GM23338 (cell line): ENCODE data around the gene TSC22D3. TPM values are rescaled to one million over a fixed set of nuclear protein-coding genes. Genes with fewer than 3 reads are reported as not detected.

Experiments
- ATAC-seq: fragments of 200-7000 bp; cut with Tn5 transposase; 3 replicates; pipeline ENCODE4 v1.9.1; 2020
- DNase-seq: peaks from one replicate; pipeline ENCODE4 v3.0.0-alpha.2; 2015; ENCODE audit warnings: low spot score
- H2AFZ ChIP-seq: fragments of 200-600 bp; sonication (generic); 2 replicates; pipeline ENCODE4 v1.8.0; 2016; ENCODE audit warnings: antibody characterized with exemption, mild to moderate bottlenecking, moderate library complexity
- H3F3A ChIP-seq: fragments of 200-600 bp; sonication (generic); replicated peaks from 2 replicates; pipeline ENCODE4 v1.8.0; 2017; ENCODE audit warnings: antibody characterized with exemption, mixed run types, low read depth
- H3K27ac ChIP-seq: fragments of 200-600 bp; sonication (generic); 2 replicates; pipeline ENCODE4 v1.6.1; 2016; ENCODE audit warnings: low read depth
- H3K27me3 ChIP-seq: fragments of 200-600 bp; sonication (generic); 2 replicates; pipeline ENCODE4 v1.8.0; 2016; ENCODE audit warnings: mild to moderate bottlenecking, mixed run types, moderate library complexity; ENCODE audit not compliant: insufficient read depth
- H3K36me3 ChIP-seq: fragments of 200-600 bp; sonication (generic); 2 replicates; pipeline ENCODE4 v1.8.0; 2016; ENCODE audit warnings: mild to moderate bottlenecking; ENCODE audit not compliant: insufficient read depth
- H3K4me1 ChIP-seq: fragments of 200-600 bp; sonication (generic); 2 replicates; pipeline ENCODE4 v1.8.0; 2016; ENCODE audit warnings: mild to moderate bottlenecking, moderate library complexity; ENCODE audit not compliant: insufficient read depth
- H3K4me2 ChIP-seq: fragments of 200-600 bp; sonication (generic); 2 replicates; pipeline ENCODE4 v1.7.1; 2017; ENCODE audit warnings: mixed run types
- H3K4me3 ChIP-seq: fragments of 200-600 bp; sonication (generic); 2 replicates; pipeline ENCODE4 v1.6.1; 2016; ENCODE audit warnings: mixed run types
- H3K79me2 ChIP-seq: fragments of 200-600 bp; sonication (generic); replicated peaks from 2 replicates; pipeline ENCODE4 v1.8.0; 2017; ENCODE audit warnings: mild to moderate bottlenecking; ENCODE audit not compliant: insufficient read depth
- H3K9me2 ChIP-seq: fragments of 200-600 bp; sonication (generic); 2 replicates; pipeline ENCODE4 v1.8.0; 2017; ENCODE audit not compliant: insufficient read depth
- H4K20me1 ChIP-seq: fragments of 200-600 bp; sonication (generic); replicated peaks from 2 replicates; pipeline ENCODE4 v1.8.0; 2017; ENCODE audit warnings: mild to moderate bottlenecking; ENCODE audit not compliant: insufficient read depth
- H3K27ac Mint-ChIP-seq: 2 replicates; pipeline ENCODE4 v1.8.0; 2020; ENCODE audit warnings: inconsistent platforms, mild to moderate bottlenecking, moderate library complexity, mixed read lengths
- H3K27me3 Mint-ChIP-seq: 3 replicates; pipeline ENCODE4 v1.8.0; 2022; ENCODE audit warnings: low read depth, mild to moderate bottlenecking, moderate library complexity, mixed read lengths, inconsistent platforms; ENCODE audit not compliant: insufficient read depth, poor library complexity
- H3K36me3 Mint-ChIP-seq: 3 replicates; pipeline ENCODE4 v1.8.0; 2021; ENCODE audit warnings: low read depth, mild to moderate bottlenecking, inconsistent platforms, moderate library complexity, mixed read lengths
- H3K4me1 Mint-ChIP-seq: 3 replicates; pipeline ENCODE4 v1.8.0; 2020; ENCODE audit warnings: mild to moderate bottlenecking, inconsistent platforms, mixed read lengths
- H3K4me3 Mint-ChIP-seq: 3 replicates; pipeline ENCODE4 v1.8.0; 2021; ENCODE audit warnings: moderate library complexity, mild to moderate bottlenecking, inconsistent platforms, mixed read lengths
- H3K9me3 Mint-ChIP-seq: 3 replicates; pipeline ENCODE4 v1.8.0; 2020; ENCODE audit warnings: moderate library complexity, mild to moderate bottlenecking, inconsistent platforms, mixed read lengths
- CREB1 ChIP-seq: fragments of 250-450 bp; sonication (Bioruptor Pico); IDR thresholded peaks from 2 replicates; pipeline ENCODE4 v1.5.0; 2020; ENCODE audit warnings: low read depth, mild to moderate bottlenecking, moderate library complexity
- EZH2 ChIP-seq: fragments of 200-600 bp; sonication (generic); IDR thresholded peaks from one replicate; pipeline ENCODE4 v1.8.0; 2017; ENCODE audit warnings: antibody characterized with exemption, mild to moderate bottlenecking, low read depth; ENCODE audit not compliant: unreplicated experiment
- JUNB ChIP-seq: IDR thresholded peaks from one replicate; pipeline ENCODE4 v1.6.1; 2016; ENCODE audit warnings: antibody characterized with exemption; ENCODE audit not compliant: unreplicated experiment
- NANOG ChIP-seq: IDR thresholded peaks from 2 replicates; pipeline ENCODE4 v1.6.1; 2016; ENCODE audit warnings: antibody characterized with exemption, borderline replicate concordance
- POLR2AphosphoS5 ChIP-seq: IDR thresholded peaks from 2 replicates; pipeline ENCODE4 v1.6.1; 2016; ENCODE audit warnings: antibody characterized with exemption, low read depth
- STAT1 ChIP-seq: IDR thresholded peaks from one replicate; pipeline ENCODE4 v1.6.1; 2016; ENCODE audit warnings: antibody characterized with exemption; ENCODE audit not compliant: unreplicated experiment
- ZNF114 ChIP-seq: fragments of 250-450 bp; sonication (Bioruptor Pico); IDR thresholded peaks from 2 replicates; pipeline ENCODE4 v1.5.0; 2020; ENCODE audit warnings: mild to moderate bottlenecking, moderate library complexity
- ZNF462 ChIP-seq: fragments of 250-450 bp; sonication (Bioruptor Pico); IDR thresholded peaks from 2 replicates; pipeline ENCODE4 v1.5.0; 2020; ENCODE audit warnings: mild to moderate bottlenecking, moderate library complexity
- polyA plus RNA-seq: library from polyadenylated mRNA; unstranded; fragments of >200 nt; fragmentation: Nextera tagmentation; extraction: Ambion mirVana; gene quantifications from 2 replicates; pipeline ENCODE4 v1.2.1, GENCODE V29; 2016
- total RNA-seq: library from RNA; depleted of rRNA; stranded (reverse); fragments of >200 nt; shearing (Covaris generic); gene quantifications from 2 replicates; pipeline ENCODE4 v1.2.3, GENCODE V29; 2014
- TF ChIP-seq, protein P1 (sequence below), 2 experiments: fragments of 200-600 bp in 1 of 2; sonication (generic) in 1 of 2; conservative IDR thresholded peaks; 2 replicates each; pipeline versions ENCODE4 v1.5.1 to v1.6.1; 2016 to 2017; ENCODE audit warnings: antibody characterized with exemption in 2 of 2, low read depth in 2 of 2, mild to moderate bottlenecking in 2 of 2, moderate library complexity in 1 of 2

The TSC22D3 gene
- total and polyA plus RNA-seq, 2 experiments from 2014 or later = 12.6 to 20.0 TPM

GRCh38 chrX:107715331-107716117 lies 60.1 kb downstream of the TSC22D3 start (continued):
- no peak for TF ChIP-seq CREB1 (CRISPR knock-in tag)

DNA sequence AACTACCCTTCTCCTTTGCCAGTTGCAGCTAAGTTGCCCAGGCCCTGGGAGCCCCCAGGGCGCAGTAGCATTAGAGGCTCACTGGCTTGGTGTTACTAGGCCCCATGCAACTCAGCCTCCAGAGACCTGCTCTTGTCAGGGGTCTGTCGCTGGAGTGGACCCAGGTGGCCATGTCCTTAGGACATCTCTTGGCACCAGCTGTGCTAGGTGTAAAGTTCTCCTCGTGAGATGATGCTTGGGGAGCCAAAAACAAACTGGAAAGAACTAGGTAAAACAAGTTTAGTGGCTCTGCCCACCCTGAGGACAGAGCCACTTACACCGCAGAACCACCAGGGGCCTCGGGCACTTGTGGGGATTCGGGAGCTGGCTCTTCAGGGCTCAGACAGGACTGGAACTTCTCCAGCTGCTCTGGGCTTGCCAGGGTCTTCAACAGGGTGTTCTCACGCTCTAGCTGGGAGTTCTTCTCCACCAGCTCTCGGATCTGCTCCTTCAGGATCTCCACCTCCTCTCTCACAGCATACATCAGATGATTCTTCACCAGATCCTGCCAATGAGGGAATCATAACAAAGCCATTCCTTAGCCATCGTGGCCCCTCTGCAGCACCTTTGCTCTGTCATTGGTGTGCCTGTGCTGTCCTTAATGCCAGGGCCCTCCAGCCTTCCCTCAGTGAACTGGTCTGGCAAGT lies 61.2 kb downstream of the TSC22D3 start:
- DNase-seq = no peak
- no peak overlapping the region for H3K4me2 ChIP-seq
- TF ChIP-seq POLR2AphosphoS5 = no peak
- TF ChIP-seq CREB1 (CRISPR knock-in tag) = no peak
- TF ChIP-seq NANOG = no peak
- no peak for TF ChIP-seq STAT1
- TF ChIP-seq ZNF114 = no peak
- no peak for TF ChIP-seq EZH2

DNA sequence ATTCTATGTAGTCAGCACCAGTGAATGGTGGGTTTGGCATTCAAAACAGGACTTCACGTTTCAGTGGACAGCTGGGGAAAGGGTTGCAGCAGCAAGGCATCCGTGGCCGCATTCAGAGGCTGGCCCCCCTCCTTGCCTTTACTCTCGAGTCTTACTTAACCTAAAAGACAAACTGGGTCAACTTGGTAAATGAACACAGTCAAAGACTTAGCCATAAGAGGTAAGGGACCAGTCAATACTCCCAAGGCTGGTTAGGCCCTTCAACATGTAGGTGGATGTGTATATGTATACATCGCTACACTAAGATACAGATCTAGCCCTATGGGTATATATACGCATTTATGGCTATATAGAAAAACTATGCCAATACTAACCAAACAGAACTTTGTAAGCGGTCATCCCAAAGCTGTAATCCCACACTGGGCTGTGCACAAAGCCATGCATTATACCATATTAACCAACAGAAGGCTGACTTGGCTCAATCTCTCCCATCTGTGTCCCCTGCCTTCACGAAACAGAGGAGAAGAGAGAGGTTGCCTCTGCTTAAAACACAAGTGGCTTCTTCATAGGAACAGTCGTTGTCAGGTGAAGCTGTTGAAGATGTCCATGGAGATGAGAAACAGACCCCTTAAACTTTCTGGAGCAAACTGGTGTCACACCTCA lies 61.9 kb downstream of the TSC22D3 start:
- Mint-ChIP-seq H3K4me1 (peaks cover 29% of the 10 kb centered on the region), H3K27ac (no peak overlapping the region), H3K4me3 (no peak overlapping the region), H3K36me3 (peaks cover 15% of the 10 kb centered on the region), H3K9me3 (no peaks in the 10 kb centered on the region), H3K27me3 (peaks cover 9% of the 10 kb centered on the region)
- no peak overlapping the region for H3K4me3 ChIP-seq
- H3K79me2 ChIP-seq = no peaks in the 10 kb centered on the region
- H4K20me1 ChIP-seq = no peaks in the 10 kb centered on the region
- H3K4me2 ChIP-seq = no peak overlapping the region
- no peak overlapping the region for H3K27ac ChIP-seq
- DNase-seq (no peak), ATAC-seq (no peak)
- H3K4me1 ChIP-seq = peaks cover 6% of the 10 kb centered on the region
- no peak overlapping the region for H2AFZ ChIP-seq
- H3K9me2 ChIP-seq = no peaks in the 10 kb centered on the region
- H3F3A ChIP-seq = no peaks in the 10 kb centered on the region
- no peaks in the 10 kb centered on the region for H3K36me3 ChIP-seq
- no peaks in the 10 kb centered on the region for H3K27me3 ChIP-seq
- TF ChIP-seq STAT1 (no peak), JUNB (no peak), POLR2AphosphoS5 (no peak), NANOG (no peak), ZNF462 (CRISPR knock-in tag) (no peak)
- TF ChIP-seq, protein P1, sequence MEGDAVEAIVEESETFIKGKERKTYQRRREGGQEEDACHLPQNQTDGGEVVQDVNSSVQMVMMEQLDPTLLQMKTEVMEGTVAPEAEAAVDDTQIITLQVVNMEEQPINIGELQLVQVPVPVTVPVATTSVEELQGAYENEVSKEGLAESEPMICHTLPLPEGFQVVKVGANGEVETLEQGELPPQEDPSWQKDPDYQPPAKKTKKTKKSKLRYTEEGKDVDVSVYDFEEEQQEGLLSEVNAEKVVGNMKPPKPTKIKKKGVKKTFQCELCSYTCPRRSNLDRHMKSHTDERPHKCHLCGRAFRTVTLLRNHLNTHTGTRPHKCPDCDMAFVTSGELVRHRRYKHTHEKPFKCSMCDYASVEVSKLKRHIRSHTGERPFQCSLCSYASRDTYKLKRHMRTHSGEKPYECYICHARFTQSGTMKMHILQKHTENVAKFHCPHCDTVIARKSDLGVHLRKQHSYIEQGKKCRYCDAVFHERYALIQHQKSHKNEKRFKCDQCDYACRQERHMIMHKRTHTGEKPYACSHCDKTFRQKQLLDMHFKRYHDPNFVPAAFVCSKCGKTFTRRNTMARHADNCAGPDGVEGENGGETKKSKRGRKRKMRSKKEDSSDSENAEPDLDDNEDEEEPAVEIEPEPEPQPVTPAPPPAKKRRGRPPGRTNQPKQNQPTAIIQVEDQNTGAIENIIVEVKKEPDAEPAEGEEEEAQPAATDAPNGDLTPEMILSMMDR (conservative IDR thresholded peaks at IDR 0.05; ENCODE audit: low read depth in 2 of 2) = no peak

More for the DNA sequence above, 61.2 kb downstream of the TSC22D3 start:
- Mint-ChIP-seq H3K9me3 (no peaks in the 10 kb centered on the region), H3K4me1 (peaks cover 35% of the 10 kb centered on the region), H3K27me3 (peaks cover 9% of the 10 kb centered on the region), H3K4me3 (no peak overlapping the region), H3K27ac (no peak overlapping the region), H3K36me3 (peaks cover 15% of the 10 kb centered on the region)
- Histone ChIP-seq H3K27me3 (no peaks in the 10 kb centered on the region), H3K4me3 (no peak overlapping the region), H3K9me2 (no peaks in the 10 kb centered on the region), H3K27ac (no peak overlapping the region), H4K20me1 (no peaks in the 10 kb centered on the region), H3K4me1 (peaks cover 10% of the 10 kb centered on the region), H3F3A (no peaks in the 10 kb centered on the region), H3K36me3 (no peaks in the 10 kb centered on the region), H2AFZ (no peak overlapping the region), H3K79me2 (no peaks in the 10 kb centered on the region)
- no peak for ATAC-seq
